Tibial nerve (tissue), 4 donors: ENCODE measurements around the gene AMPD3.

ENCODE experiments used
- EP300 ChIP-seq, 2 donors: sonication (generic); formaldehyde crosslinking; IDR thresholded peaks; one replicate each; pipeline ENCODE4 v1.6.1; 2017; ENCODE audit warnings: antibody characterized with exemption in 2 of 2, mild to moderate bottlenecking in 1 of 2
- POLR2A ChIP-seq, 2 donors: fragments of 450-650 bp; IDR thresholded peaks; one replicate each; pipeline ENCODE4 v1.6.1; 2017; ENCODE audit warnings: antibody characterized with exemption in 2 of 2, mild to moderate bottlenecking in 2 of 2, moderate library complexity in 2 of 2
- TF ChIP-seq, protein P1 (sequence below), 5 experiments: fragments of 200-600 bp in 3 of 5; fragments of 450-650 bp in 2 of 5; sonication (generic) in 3 of 5; IDR thresholded peaks; one replicate each; pipeline ENCODE4 v1.5.1; 2016 to 2019; ENCODE audit warnings: antibody characterized with exemption in 5 of 5, mild to moderate bottlenecking in 3 of 5, moderate library complexity in 2 of 5

DNA sequence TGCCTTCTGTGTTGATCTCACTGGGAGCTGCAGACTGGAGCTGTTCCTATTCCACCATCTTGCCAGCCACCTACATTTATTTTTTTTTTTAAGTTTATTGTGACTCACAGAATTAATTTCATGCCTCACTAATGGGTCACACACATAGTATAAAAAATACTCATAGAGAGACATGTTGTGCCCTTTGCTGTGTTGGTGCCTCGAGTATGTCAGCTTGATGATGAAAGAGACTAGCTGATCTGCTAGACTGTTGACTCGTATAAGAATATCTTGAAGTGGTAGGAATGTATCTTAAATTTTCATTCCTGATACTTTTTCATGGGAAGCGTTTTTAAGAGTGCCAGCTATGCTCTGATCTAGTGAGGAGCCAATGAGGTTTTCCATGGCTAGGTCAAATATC is 28.6 kb upstream of the AMPD3 start:
- TF ChIP-seq, protein P1, sequence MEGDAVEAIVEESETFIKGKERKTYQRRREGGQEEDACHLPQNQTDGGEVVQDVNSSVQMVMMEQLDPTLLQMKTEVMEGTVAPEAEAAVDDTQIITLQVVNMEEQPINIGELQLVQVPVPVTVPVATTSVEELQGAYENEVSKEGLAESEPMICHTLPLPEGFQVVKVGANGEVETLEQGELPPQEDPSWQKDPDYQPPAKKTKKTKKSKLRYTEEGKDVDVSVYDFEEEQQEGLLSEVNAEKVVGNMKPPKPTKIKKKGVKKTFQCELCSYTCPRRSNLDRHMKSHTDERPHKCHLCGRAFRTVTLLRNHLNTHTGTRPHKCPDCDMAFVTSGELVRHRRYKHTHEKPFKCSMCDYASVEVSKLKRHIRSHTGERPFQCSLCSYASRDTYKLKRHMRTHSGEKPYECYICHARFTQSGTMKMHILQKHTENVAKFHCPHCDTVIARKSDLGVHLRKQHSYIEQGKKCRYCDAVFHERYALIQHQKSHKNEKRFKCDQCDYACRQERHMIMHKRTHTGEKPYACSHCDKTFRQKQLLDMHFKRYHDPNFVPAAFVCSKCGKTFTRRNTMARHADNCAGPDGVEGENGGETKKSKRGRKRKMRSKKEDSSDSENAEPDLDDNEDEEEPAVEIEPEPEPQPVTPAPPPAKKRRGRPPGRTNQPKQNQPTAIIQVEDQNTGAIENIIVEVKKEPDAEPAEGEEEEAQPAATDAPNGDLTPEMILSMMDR (IDR thresholded peaks at IDR 0.05): no peak
- TF ChIP-seq POLR2A (IDR thresholded peaks at IDR 0.05) (no peak), EP300 (IDR thresholded peaks at IDR 0.05) (no peak)
